ENCODE results near the gene CMSS1.

CMSS1 gene

GRCh38 chr3:100022506-100022905 lies 204.8 kb downstream of the CMSS1 start:
- H3K4me3 ChIP-seq (ENCODE audit: low read length): no peak overlapping the region
- no peak for TF ChIP-seq CTCF (IDR thresholded peaks at IDR 0.05; ENCODE audit: insufficient read depth, low read depth, low read length, missing control alignments)
- no peak for DNase-seq (ENCODE audit: low read depth)

GRCh38 chr3:100023150-100023549 lies 205.5 kb downstream of the CMSS1 start:
- DNase-seq (ENCODE audit: low read depth): peak; percentile 33
- no peak for TF ChIP-seq CTCF (IDR thresholded peaks at IDR 0.05; ENCODE audit: insufficient read depth, low read depth, low read length, missing control alignments)
- no peak overlapping the region for H3K4me3 ChIP-seq (ENCODE audit: low read length)

- DNase-seq (ENCODE audit: low read depth): peak; percentile 72
- no peak overlapping the region for H3K4me3 ChIP-seq (ENCODE audit: low read length)
- no peak for TF ChIP-seq CTCF (IDR thresholded peaks at IDR 0.05; ENCODE audit: insufficient read depth, low read depth, low read length, missing control alignments)
Measured at GRCh38 chr3:100023595-100023994, 205.9 kb downstream of the CMSS1 start.

GRCh38 chr3:100024520-100025303 lies 207.1 kb downstream of the CMSS1 start:
- no peak for TF ChIP-seq CTCF (IDR thresholded peaks at IDR 0.05; ENCODE audit: insufficient read depth, low read depth, low read length, missing control alignments)
- no peak overlapping the region for H3K4me3 ChIP-seq (ENCODE audit: low read length)
- DNase-seq (ENCODE audit: low read depth): no peak

- no peak for DNase-seq (ENCODE audit: low read depth)
- H3K4me3 ChIP-seq (ENCODE audit: low read length): no peak overlapping the region
- no peak for TF ChIP-seq CTCF (IDR thresholded peaks at IDR 0.05; ENCODE audit: insufficient read depth, low read depth, low read length, missing control alignments)
Measured at GRCh38 chr3:100027321-100027720, 209.7 kb downstream of the CMSS1 start.

GRCh38 chr3:100029052-100029451 lies 211.4 kb downstream of the CMSS1 start:
- no peak for TF ChIP-seq CTCF (IDR thresholded peaks at IDR 0.05; ENCODE audit: insufficient read depth, low read depth, low read length, missing control alignments)
- H3K4me3 ChIP-seq (ENCODE audit: low read length): no peak overlapping the region
- no peak for DNase-seq (ENCODE audit: low read depth)

- TF ChIP-seq CTCF (IDR thresholded peaks at IDR 0.05; ENCODE audit: insufficient read depth, low read depth, low read length, missing control alignments): no peak
- no peak for DNase-seq (ENCODE audit: low read depth)
Measured at GRCh38 chr3:100029689-100030088, 212.0 kb downstream of the CMSS1 start.

More at GRCh38 chr3:100029689-100030088, 212.0 kb downstream of the CMSS1 start:
- H3K4me3 ChIP-seq (ENCODE audit: low read length): no peak overlapping the region

Data from epithelial cell of esophagus (primary cell).